Activated naive CD8-positive, alpha-beta T cell treated with anti-CD3 and anti-CD28 coated beads, Interleukin-2, amount 50 U/mL, for 24 hours (primary cell): ENCODE data around the gene HMGCL.

ENCODE experiments used
- ATAC-seq: fragments of 150-1000 bp; cut with Tn5 transposase; one replicate; pipeline ENCODE4 v1.10.0; 2021
- DNase-seq: peaks from one replicate; pipeline ENCODE4 v3.0.0; 2021
- H3K27ac Mint-ChIP-seq: one replicate; pipeline ENCODE4 v1.8.0; 2021; ENCODE audit warnings: mild to moderate bottlenecking, mixed read lengths
- H3K27me3 Mint-ChIP-seq: one replicate; pipeline ENCODE4 v1.8.0; 2021; ENCODE audit warnings: mixed read lengths
- H3K36me3 Mint-ChIP-seq: one replicate; pipeline ENCODE4 v1.8.0; 2021; ENCODE audit warnings: low read depth, mixed read lengths
- H3K4me1 Mint-ChIP-seq: one replicate; pipeline ENCODE4 v1.8.0; 2021; ENCODE audit warnings: mixed read lengths
- H3K4me3 Mint-ChIP-seq: one replicate; pipeline ENCODE4 v1.8.0; 2021; ENCODE audit warnings: mild to moderate bottlenecking, moderate library complexity, mixed read lengths
- H3K9me3 Mint-ChIP-seq: one replicate; pipeline ENCODE4 v1.8.0; 2021; ENCODE audit warnings: mixed read lengths

The HMGCL gene

DNA sequence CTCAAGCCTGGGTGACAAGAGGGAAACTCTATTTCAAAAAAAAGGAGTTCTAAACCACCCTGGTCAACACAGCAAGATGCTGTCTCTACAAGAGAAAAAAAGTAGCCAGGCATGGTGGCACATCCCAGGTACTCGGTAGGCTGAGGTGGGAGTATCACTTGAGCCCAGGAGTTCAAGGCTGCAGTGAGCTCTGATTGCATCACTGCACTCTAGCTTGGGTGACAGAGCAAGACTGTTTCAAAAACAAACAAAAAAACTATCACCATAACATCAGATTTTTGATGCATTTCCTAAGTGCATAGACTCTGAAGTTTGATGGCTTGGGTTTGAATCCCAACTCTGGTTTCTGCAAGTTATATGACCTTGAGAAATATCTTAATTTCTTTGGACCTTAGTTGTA is 72.3 kb downstream of the HMGCL start:
- peaks cover 10% of the 10 kb centered on the region for H3K4me1 Mint-ChIP-seq
- no peaks in the 10 kb centered on the region for H3K27me3 Mint-ChIP-seq
- no peak overlapping the region for H3K27ac Mint-ChIP-seq
- H3K4me3 Mint-ChIP-seq: no peak overlapping the region
- ATAC-seq (no peak), DNase-seq (no peak)
- H3K36me3 Mint-ChIP-seq: peaks cover 64% of the 10 kb centered on the region
- no peaks in the 10 kb centered on the region for H3K9me3 Mint-ChIP-seq
